GM10248 (cell line): Measurements from ENCODE around the gene TCP11.

Experiments
- CTCF ChIA-PET: fragments of 300-600 bp; sonication (Branson Sonifier 250); formaldehyde crosslinking; extraction: SDS; loops from one replicate; lab custom pipeline; 2021; ENCODE audit warnings: antibody characterized with exemption; lab: Yijun Ruan, JAX
- POLR2A ChIA-PET: fragments of 350-650 bp; sonication (Branson Sonifier 250); formaldehyde crosslinking; extraction: SDS; loops from one replicate; lab custom pipeline; 2020; ENCODE audit warnings: antibody characterized with exemption; lab: Yijun Ruan, JAX
- DNase-seq: peaks from one replicate; pipeline ENCODE4 v3.0.0; 2012; ENCODE audit errors: extremely low spot score
- TF ChIP-seq, protein P1 (sequence below): IDR thresholded peaks from 2 replicates; pipeline ENCODE4 v1.5.1; 2012; ENCODE audit warnings: mild to moderate bottlenecking, low read depth; ENCODE audit errors: extremely low read depth, missing control alignments, control extremely low read depth

The TCP11 gene

DNA sequence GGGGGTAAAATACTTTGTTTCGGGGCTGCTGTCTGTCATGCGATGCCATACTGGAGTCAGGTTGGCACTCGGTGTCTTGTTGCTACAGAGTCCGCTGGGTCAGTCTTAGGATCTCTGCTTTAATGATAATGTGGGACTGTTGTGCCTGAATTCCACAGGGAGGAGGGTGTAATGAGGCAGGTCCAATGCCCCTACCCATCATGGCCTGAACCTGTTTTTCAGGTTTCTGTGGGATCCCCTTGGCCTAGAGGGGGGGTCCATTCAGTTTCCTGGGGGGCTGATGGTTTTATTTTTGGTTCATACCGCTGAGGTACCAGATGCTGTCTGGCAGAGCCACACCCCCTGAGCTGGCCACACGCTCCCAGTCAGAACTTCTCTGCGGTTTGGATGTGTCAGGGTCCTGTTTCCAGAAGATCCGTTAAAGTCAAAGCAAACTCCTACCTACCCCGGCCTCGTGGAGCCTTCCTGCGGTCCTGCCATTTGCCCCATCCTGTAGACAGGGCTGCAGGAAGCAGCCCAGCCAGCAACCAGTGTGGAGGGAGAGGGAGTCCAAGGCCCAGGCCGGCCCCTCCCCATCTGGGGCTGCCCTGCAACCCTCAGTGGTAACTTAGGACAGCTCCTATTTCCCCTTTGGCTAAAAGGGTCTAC lies 69.7 kb downstream of the TCP11 start:
- POLR2A ChIA-PET: no interaction called here
- no peak for DNase-seq
- CTCF ChIA-PET: no interaction called here
- TF ChIP-seq, protein P1, sequence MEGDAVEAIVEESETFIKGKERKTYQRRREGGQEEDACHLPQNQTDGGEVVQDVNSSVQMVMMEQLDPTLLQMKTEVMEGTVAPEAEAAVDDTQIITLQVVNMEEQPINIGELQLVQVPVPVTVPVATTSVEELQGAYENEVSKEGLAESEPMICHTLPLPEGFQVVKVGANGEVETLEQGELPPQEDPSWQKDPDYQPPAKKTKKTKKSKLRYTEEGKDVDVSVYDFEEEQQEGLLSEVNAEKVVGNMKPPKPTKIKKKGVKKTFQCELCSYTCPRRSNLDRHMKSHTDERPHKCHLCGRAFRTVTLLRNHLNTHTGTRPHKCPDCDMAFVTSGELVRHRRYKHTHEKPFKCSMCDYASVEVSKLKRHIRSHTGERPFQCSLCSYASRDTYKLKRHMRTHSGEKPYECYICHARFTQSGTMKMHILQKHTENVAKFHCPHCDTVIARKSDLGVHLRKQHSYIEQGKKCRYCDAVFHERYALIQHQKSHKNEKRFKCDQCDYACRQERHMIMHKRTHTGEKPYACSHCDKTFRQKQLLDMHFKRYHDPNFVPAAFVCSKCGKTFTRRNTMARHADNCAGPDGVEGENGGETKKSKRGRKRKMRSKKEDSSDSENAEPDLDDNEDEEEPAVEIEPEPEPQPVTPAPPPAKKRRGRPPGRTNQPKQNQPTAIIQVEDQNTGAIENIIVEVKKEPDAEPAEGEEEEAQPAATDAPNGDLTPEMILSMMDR: no peak

DNA sequence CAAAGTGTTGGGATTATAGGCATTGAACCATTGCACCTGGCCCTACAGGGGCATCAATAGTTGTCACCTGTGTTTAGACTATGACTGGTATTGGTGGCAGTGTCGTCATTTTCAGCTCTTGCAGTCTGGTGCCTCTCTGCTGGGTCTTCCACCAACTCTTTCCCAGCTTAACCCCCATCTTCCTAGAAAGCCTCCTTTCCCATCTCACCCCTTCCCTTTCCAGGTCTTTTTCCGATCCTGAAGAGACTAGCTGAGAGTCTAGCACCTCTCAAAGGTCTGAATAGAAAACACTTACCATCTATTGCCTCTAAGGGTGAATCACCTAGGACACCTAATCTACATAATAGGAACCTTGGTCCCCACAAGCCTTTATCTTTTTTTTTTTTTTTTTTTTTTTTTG lies 71.0 kb downstream of the TCP11 start:
- ChIA-PET POLR2A (interaction anchor here (0.7 kb wide), 1 partner anchor 29 kb away, joined by 3 read pairs; no protein-coding TSS in a partner anchor), CTCF (interaction anchor here (1.0 to 1.2 kb wide), 2 partner anchors 12 to 69 kb away, joined by 3 read pairs; no protein-coding TSS in a partner anchor)
- TF ChIP-seq, protein P1: no peak
- no peak for DNase-seq

DNA sequence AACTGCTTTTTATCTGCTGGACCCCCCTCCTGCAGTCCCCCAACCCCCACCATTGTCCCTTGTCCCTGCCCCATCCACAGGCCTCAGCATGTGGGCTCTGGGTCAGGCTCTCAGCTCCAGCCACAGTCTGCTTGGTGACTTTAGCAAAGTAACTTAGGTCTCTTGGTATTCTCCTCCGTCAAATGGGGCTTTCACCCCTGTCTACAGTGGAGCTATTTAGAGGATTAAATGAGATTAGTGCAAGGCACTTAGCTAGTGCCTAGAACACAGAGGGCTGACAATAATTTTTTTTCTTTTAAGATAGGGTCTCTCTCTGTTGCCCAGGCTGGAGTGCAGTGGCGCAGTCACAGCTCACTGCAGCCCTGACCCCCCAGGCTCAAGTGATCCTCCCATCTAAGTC lies 71.9 kb downstream of the TCP11 start:
- TF ChIP-seq, protein P1: no peak
- ChIA-PET POLR2A (interaction anchor here (0.7 kb wide), 1 partner anchor 29 kb away, joined by 3 read pairs; no protein-coding TSS in a partner anchor), CTCF (interaction anchor here (1.0 to 1.3 kb wide), 4 partner anchors 10 to 82 kb away, joined by 3 to 4 read pairs (median 3); no protein-coding TSS in a partner anchor)
- DNase-seq: no peak

DNA sequence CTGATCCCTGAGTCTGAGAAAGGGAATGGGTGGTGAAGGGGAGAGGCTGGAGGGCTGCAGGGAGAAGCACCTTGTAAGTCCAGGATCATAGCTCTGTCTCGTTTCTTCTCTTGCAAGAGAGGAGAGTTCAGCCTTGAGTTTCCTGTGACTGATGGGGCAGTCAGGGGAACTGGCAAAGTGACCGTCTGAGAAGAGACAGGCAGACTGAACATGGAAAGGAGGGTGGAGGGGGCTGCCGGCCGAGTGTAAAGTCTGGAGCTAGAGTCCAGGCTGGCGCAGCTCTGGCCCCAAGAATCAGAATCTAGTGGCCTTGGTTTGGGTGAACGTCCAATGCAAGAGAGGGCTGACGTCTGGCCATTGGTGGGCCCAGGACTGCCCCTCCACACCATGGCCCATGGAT lies 72.5 kb downstream of the TCP11 start:
- POLR2A ChIA-PET: no interaction called here
- CTCF ChIA-PET: interaction anchor here (1.2 to 1.3 kb wide), 3 partner anchors 9 to 82 kb away, joined by 3 to 4 read pairs (median 3); no protein-coding TSS in a partner anchor
- TF ChIP-seq, protein P1: no peak
- no peak for DNase-seq

DNA sequence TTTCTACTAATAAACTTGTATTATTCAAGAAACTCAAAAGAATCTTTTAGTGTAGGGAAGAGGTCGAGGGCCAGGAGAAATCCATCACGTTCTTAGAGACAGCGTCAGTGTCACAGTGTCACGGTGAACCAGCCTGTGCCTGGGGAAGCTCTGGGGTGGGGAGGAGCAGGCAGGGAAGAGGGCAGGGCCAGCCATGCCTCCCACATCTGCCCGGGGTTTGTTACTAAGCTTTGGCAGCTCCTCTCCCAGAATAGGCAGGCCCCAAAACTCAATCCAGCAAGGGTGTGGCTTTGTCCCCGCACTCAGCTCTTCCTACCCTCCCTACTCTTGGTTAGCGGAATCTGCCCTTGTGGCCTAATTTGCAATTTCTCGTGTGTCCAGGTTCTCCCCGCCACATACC lies 72.9 kb downstream of the TCP11 start:
- no peak for DNase-seq
- ChIA-PET POLR2A (no interaction called here), CTCF (interaction anchor here (0.7 to 1.3 kb wide), 4 partner anchors 9 to 81 kb away, joined by 3 to 4 read pairs (median 3); no protein-coding TSS in a partner anchor)
- TF ChIP-seq, protein P1: no peak
